Esophagus muscularis mucosa (tissue), 3 donors: ENCODE results near the gene CAPS2.

ENCODE experiments used
- POLR2A ChIP-seq: fragments of 450-650 bp; IDR thresholded peaks from one replicate; pipeline ENCODE4 v1.6.1; 2017; ENCODE audit warnings: antibody characterized with exemption, moderate library complexity, mild to moderate bottlenecking, low read depth
- TF ChIP-seq, protein P1 (sequence below), 3 experiments: fragments of 200-600 bp in 2 of 3; fragments of 450-650 bp in 1 of 3; sonication (generic) in 2 of 3; IDR thresholded peaks; one replicate each; pipeline ENCODE4 v1.5.1; 2017 to 2019; ENCODE audit warnings: antibody characterized with exemption in 3 of 3, mild to moderate bottlenecking in 2 of 3, moderate library complexity in 1 of 3

- TF ChIP-seq, protein P1, sequence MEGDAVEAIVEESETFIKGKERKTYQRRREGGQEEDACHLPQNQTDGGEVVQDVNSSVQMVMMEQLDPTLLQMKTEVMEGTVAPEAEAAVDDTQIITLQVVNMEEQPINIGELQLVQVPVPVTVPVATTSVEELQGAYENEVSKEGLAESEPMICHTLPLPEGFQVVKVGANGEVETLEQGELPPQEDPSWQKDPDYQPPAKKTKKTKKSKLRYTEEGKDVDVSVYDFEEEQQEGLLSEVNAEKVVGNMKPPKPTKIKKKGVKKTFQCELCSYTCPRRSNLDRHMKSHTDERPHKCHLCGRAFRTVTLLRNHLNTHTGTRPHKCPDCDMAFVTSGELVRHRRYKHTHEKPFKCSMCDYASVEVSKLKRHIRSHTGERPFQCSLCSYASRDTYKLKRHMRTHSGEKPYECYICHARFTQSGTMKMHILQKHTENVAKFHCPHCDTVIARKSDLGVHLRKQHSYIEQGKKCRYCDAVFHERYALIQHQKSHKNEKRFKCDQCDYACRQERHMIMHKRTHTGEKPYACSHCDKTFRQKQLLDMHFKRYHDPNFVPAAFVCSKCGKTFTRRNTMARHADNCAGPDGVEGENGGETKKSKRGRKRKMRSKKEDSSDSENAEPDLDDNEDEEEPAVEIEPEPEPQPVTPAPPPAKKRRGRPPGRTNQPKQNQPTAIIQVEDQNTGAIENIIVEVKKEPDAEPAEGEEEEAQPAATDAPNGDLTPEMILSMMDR (IDR thresholded peaks at IDR 0.05) = no peak
- TF ChIP-seq POLR2A = no peak
Measured at GRCh38 chr12:75360920-75361319, 30.8 kb upstream of the CAPS2 start.
